HEK293 (cell line): ENCODE data around the gene PDE1C.

Experiments used
- CTCF ChIA-PET: fragments of 350-600 bp; formaldehyde crosslinking; extraction: SDS; loops from one replicate; lab custom pipeline; 2021; ENCODE audit warnings: antibody characterized with exemption; lab: Yijun Ruan, JAX
- POLR2A ChIA-PET: fragments of 300-600 bp; formaldehyde crosslinking; extraction: SDS; loops from one replicate; lab custom pipeline; 2020; ENCODE audit warnings: antibody characterized with exemption, inconsistent platforms; lab: Yijun Ruan, JAX
- H3K27ac ChIP-seq: fragments of 200-500 bp; sonication (Bioruptor generic); 2 replicates; pipeline ENCODE4 v1.5.1; 2014; ENCODE audit warnings: low read depth, low read length, control low read depth, inconsistent platforms; ENCODE audit errors: extremely low read depth
- H3K36me3 ChIP-seq, 2 experiments: fragments of 200-500 bp in 1 of 2; sonication (Bioruptor generic) in 1 of 2; 1 replicate in 1 of 2; 2 replicates in 1 of 2; pipeline ENCODE4 v1.5.1; 2014 to 2017; ENCODE audit warnings: inconsistent platforms in 2 of 2, low read length in 2 of 2; ENCODE audit not compliant: control insufficient read depth in 2 of 2, insufficient read depth in 1 of 2
- H3K4me1 ChIP-seq: fragments of 200-500 bp; sonication (Bioruptor generic); 2 replicates; pipeline ENCODE4 v1.5.1; 2014; ENCODE audit warnings: mild to moderate bottlenecking, low read length, inconsistent platforms; ENCODE audit not compliant: control insufficient read depth, insufficient read depth
- H3K4me3 ChIP-seq: 2 replicates; pipeline ENCODE4 v1.5.1; 2011; ENCODE audit warnings: low read depth, mild to moderate bottlenecking, control low read depth, low read length, moderate library complexity
- H3K9me3 ChIP-seq: fragments of 200-500 bp; sonication (Bioruptor generic); 2 replicates; pipeline ENCODE4 v1.5.1; 2014; ENCODE audit warnings: low read depth, low read length, inconsistent platforms; ENCODE audit not compliant: control insufficient read depth, insufficient read depth
- HIC1 ChIP-seq: fragments of 450-650 bp; formaldehyde crosslinking; IDR thresholded peaks from 2 replicates; pipeline ENCODE4 v1.5.1; 2016; ENCODE audit warnings: missing biosample characterization, missing genetic modification characterization
- KLF1 ChIP-seq: fragments of 450-650 bp; formaldehyde crosslinking; IDR thresholded peaks from 2 replicates; pipeline ENCODE4 v1.5.1; 2016; ENCODE audit warnings: missing biosample characterization, missing genetic modification characterization
- KLF8 ChIP-seq: fragments of 450-650 bp; formaldehyde crosslinking; IDR thresholded peaks from 2 replicates; pipeline ENCODE4 v1.5.1; 2016; ENCODE audit warnings: missing biosample characterization, missing genetic modification characterization
- PATZ1 ChIP-seq: fragments of 450-650 bp; formaldehyde crosslinking; IDR thresholded peaks from 2 replicates; pipeline ENCODE4 v1.5.1; 2016; ENCODE audit warnings: missing biosample characterization, missing genetic modification characterization
- SETDB1 ChIP-seq: IDR thresholded peaks from one replicate; pipeline ENCODE4 v1.6.1; 2017; ENCODE audit warnings: mild to moderate bottlenecking, low read length, moderate library complexity, mixed read lengths; ENCODE audit not compliant: insufficient read length
- TCF7L2 ChIP-seq: IDR thresholded peaks from 2 replicates; pipeline ENCODE4 v1.6.1; 2011; ENCODE audit warnings: low read depth, mild to moderate bottlenecking, inconsistent platforms, low read length, moderate library complexity, borderline replicate concordance
- ZBTB11 ChIP-seq: fragments of 450-650 bp; formaldehyde crosslinking; conservative IDR thresholded peaks from 2 replicates; pipeline ENCODE4 v1.5.1; 2016; ENCODE audit warnings: low read depth, missing biosample characterization, missing genetic modification characterization
- ZBTB20 ChIP-seq: fragments of 450-650 bp; formaldehyde crosslinking; IDR thresholded peaks from 2 replicates; pipeline ENCODE4 v1.5.1; 2016; ENCODE audit warnings: missing biosample characterization, missing genetic modification characterization
- ZBTB44 ChIP-seq: fragments of 450-650 bp; IDR thresholded peaks from 2 replicates; pipeline ENCODE4 v1.5.1; 2018; ENCODE audit warnings: missing biosample characterization, mild to moderate bottlenecking, missing genetic modification characterization
- ZNF121 ChIP-seq: fragments of 450-650 bp; formaldehyde crosslinking; IDR thresholded peaks from 2 replicates; pipeline ENCODE4 v1.5.1; 2016; ENCODE audit warnings: missing biosample characterization, missing genetic modification characterization
- ZNF133 ChIP-seq: fragments of 450-650 bp; formaldehyde crosslinking; IDR thresholded peaks from 2 replicates; pipeline ENCODE4 v1.5.1; 2016; ENCODE audit warnings: missing biosample characterization, missing genetic modification characterization
- ZNF155 ChIP-seq: fragments of 450-650 bp; formaldehyde crosslinking; IDR thresholded peaks from 2 replicates; pipeline ENCODE4 v1.5.1; 2016; ENCODE audit warnings: missing biosample characterization, missing genetic modification characterization
- ZNF248 ChIP-seq: fragments of 450-650 bp; formaldehyde crosslinking; IDR thresholded peaks from 2 replicates; pipeline ENCODE4 v1.5.1; 2017; ENCODE audit warnings: missing biosample characterization, missing genetic modification characterization
- ZNF280D ChIP-seq: fragments of 450-650 bp; formaldehyde crosslinking; IDR thresholded peaks from 2 replicates; pipeline ENCODE4 v1.5.1; 2016; ENCODE audit warnings: missing biosample characterization, missing genetic modification characterization
- ZNF324 ChIP-seq: fragments of 450-650 bp; formaldehyde crosslinking; IDR thresholded peaks from 2 replicates; pipeline ENCODE4 v1.5.1; 2016; ENCODE audit warnings: missing biosample characterization, missing genetic modification characterization
- ZNF335 ChIP-seq: fragments of 450-650 bp; formaldehyde crosslinking; conservative IDR thresholded peaks from 2 replicates; pipeline ENCODE4 v1.5.1; 2016; ENCODE audit warnings: missing biosample characterization, missing genetic modification characterization
- ZNF473 ChIP-seq: fragments of 450-650 bp; formaldehyde crosslinking; IDR thresholded peaks from 2 replicates; pipeline ENCODE4 v1.5.1; 2017; ENCODE audit warnings: missing biosample characterization, missing genetic modification characterization
- ZNF488 ChIP-seq: fragments of 450-650 bp; formaldehyde crosslinking; IDR thresholded peaks from 2 replicates; pipeline ENCODE4 v1.5.1; 2016; ENCODE audit warnings: missing biosample characterization, missing genetic modification characterization
- ZNF501 ChIP-seq: fragments of 450-650 bp; formaldehyde crosslinking; IDR thresholded peaks from 2 replicates; pipeline ENCODE4 v1.5.1; 2016; ENCODE audit warnings: missing biosample characterization, missing genetic modification characterization
- ZNF658 ChIP-seq: fragments of 450-650 bp; formaldehyde crosslinking; IDR thresholded peaks from 2 replicates; pipeline ENCODE4; 2016; ENCODE audit warnings: missing biosample characterization, missing genetic modification characterization
- ZNF664 ChIP-seq: fragments of 450-650 bp; formaldehyde crosslinking; IDR thresholded peaks from 2 replicates; pipeline ENCODE4 v1.5.1; 2016; ENCODE audit warnings: missing biosample characterization, missing genetic modification characterization
- ZNF677 ChIP-seq: fragments of 450-650 bp; IDR thresholded peaks from 2 replicates; pipeline ENCODE4 v1.5.0; 2018; ENCODE audit warnings: missing biosample characterization, mild to moderate bottlenecking, missing genetic modification characterization, moderate library complexity

PDE1C gene

GRCh38 chr7:32026083-32026425 is 44.2 kb downstream of the PDE1C start (continued):
- TF ChIP-seq ZNF488 (tag by site-specific recombination) (no peak), ZNF155 (tag by site-specific recombination) (no peak), ZNF280D (tag by site-specific recombination) (no peak), KLF1 (tag by site-specific recombination) (no peak), ZNF473 (tag by site-specific recombination) (no peak), ZNF121 (no peak), PATZ1 (no peak), ZNF677 (tag by site-specific recombination) (no peak), ZNF324 (tag by site-specific recombination) (no peak), HIC1 (tag by site-specific recombination) (no peak)
- TF ChIP-seq, all 188 proteins: peak for 0

- POLR2A ChIA-PET, result no interaction called here
- Histone ChIP-seq H3K4me1 (no peaks in the 10 kb centered on the region), H3K36me3 (no peaks in the 10 kb centered on the region), H3K27ac (no peak overlapping the region), H3K9me3 (no peaks in the 10 kb centered on the region), H3K4me3 (no peak overlapping the region)
- no peak for TF ChIP-seq ZNF664 (tag by site-specific recombination)
- no peak for TF ChIP-seq KLF8 (tag by site-specific recombination)
- TF ChIP-seq ZNF501 (tag by site-specific recombination), result no peak
- TF ChIP-seq ZNF335 (tag by site-specific recombination), result no peak
- no peak for TF ChIP-seq ZBTB11 (tag by site-specific recombination)
- TF ChIP-seq ZNF658, result no peak
- no peak for TF ChIP-seq ZBTB20
- no peak for TF ChIP-seq TCF7L2
- TF ChIP-seq ZNF248 (tag by site-specific recombination), result no peak
- no peak for TF ChIP-seq ZBTB44 (tag by site-specific recombination)
- no peak for TF ChIP-seq ZNF133 (tag by site-specific recombination)
- TF ChIP-seq SETDB1, result no peak
- CTCF ChIA-PET, result no interaction called here
These were observed 44.7 kb downstream of the PDE1C start for GRCh38 chr7:32025381-32026082.
